ENCODE results near the gene CD69.

The CD69 gene

GRCh38 chr12:9782547-9783382, 22.1 kb upstream of the CD69 start:
- Histone ChIP-seq H3K4me2 (ENCODE audit: low read depth, low read length, poor library complexity, severe bottlenecking) (no peak overlapping the region), H3K36me3 (ENCODE audit: low read length) (no peaks in the 10 kb centered on the region), H3K27me3 (ENCODE audit: low read length) (no peaks in the 10 kb centered on the region), H2AFZ (ENCODE audit: low read depth, low read length, severe bottlenecking) (no peak overlapping the region), H3K79me2 (ENCODE audit: insufficient read depth, low read length) (no peaks in the 10 kb centered on the region), H4K20me1 (ENCODE audit: low read depth, low read length) (no peaks in the 10 kb centered on the region), H3K4me3 (ENCODE audit: insufficient read depth, low read length, poor library complexity, severe bottlenecking) (no peak overlapping the region), H3K9ac (ENCODE audit: low read length) (no peak overlapping the region), H3K9me3 (ENCODE audit: insufficient read depth, low read length) (no peaks in the 10 kb centered on the region), H3F3A (ENCODE audit: insufficient read depth) (no peaks in the 10 kb centered on the region), H3K27ac (ENCODE audit: low read depth, low read length) (no peak overlapping the region), H3K9me2 (replicated peaks; ENCODE audit: insufficient read depth, low read length) (no peaks in the 10 kb centered on the region)
- TF ChIP-seq CTCF (IDR thresholded peaks at IDR 0.05; ENCODE audit: insufficient read depth, low read length, poor library complexity, severe bottlenecking), result no peak
- TF ChIP-seq EZH2phosphoT487 (conservative IDR thresholded peaks at IDR 0.05; ENCODE audit: low read length), result no peak

GRCh38 chr12:9781360-9781759, 20.7 kb upstream of the CD69 start:
- no peaks in the 10 kb centered on the region for H3K9me2 ChIP-seq (replicated peaks; ENCODE audit: insufficient read depth, low read length)
- H3K9me3 ChIP-seq (ENCODE audit: insufficient read depth, low read length), result no peaks in the 10 kb centered on the region
- no peaks in the 10 kb centered on the region for H3K79me2 ChIP-seq (ENCODE audit: insufficient read depth, low read length)
- no peak overlapping the region for H3K4me2 ChIP-seq (ENCODE audit: low read depth, low read length, poor library complexity, severe bottlenecking)
- H3K4me3 ChIP-seq (ENCODE audit: insufficient read depth, low read length, poor library complexity, severe bottlenecking), result no peak overlapping the region
- no peaks in the 10 kb centered on the region for H3K36me3 ChIP-seq (ENCODE audit: low read length)
- no peak overlapping the region for H3K9ac ChIP-seq (ENCODE audit: low read length)
- no peak overlapping the region for H2AFZ ChIP-seq (ENCODE audit: low read depth, low read length, severe bottlenecking)
- TF ChIP-seq CTCF (IDR thresholded peaks at IDR 0.05; ENCODE audit: insufficient read depth, low read length, poor library complexity, severe bottlenecking) (no peak), EZH2phosphoT487 (conservative IDR thresholded peaks at IDR 0.05; ENCODE audit: low read length) (no peak)
- no peak overlapping the region for H3K27ac ChIP-seq (ENCODE audit: low read depth, low read length)
- H3K27me3 ChIP-seq (ENCODE audit: low read length), result no peaks in the 10 kb centered on the region
- no peaks in the 10 kb centered on the region for H4K20me1 ChIP-seq (ENCODE audit: low read depth, low read length)
- no peaks in the 10 kb centered on the region for H3F3A ChIP-seq (ENCODE audit: insufficient read depth)

- Histone ChIP-seq H3K9me2 (replicated peaks; ENCODE audit: insufficient read depth, low read length) (no peaks in the 10 kb centered on the region), H3K36me3 (ENCODE audit: low read length) (no peaks in the 10 kb centered on the region), H3K4me2 (ENCODE audit: low read depth, low read length, poor library complexity, severe bottlenecking) (no peak overlapping the region), H3K27me3 (ENCODE audit: low read length) (no peaks in the 10 kb centered on the region), H3F3A (ENCODE audit: insufficient read depth) (no peaks in the 10 kb centered on the region), H3K9ac (ENCODE audit: low read length) (no peak overlapping the region), H4K20me1 (ENCODE audit: low read depth, low read length) (no peaks in the 10 kb centered on the region), H3K9me3 (ENCODE audit: insufficient read depth, low read length) (no peaks in the 10 kb centered on the region), H3K4me3 (ENCODE audit: insufficient read depth, low read length, poor library complexity, severe bottlenecking) (no peak overlapping the region), H3K79me2 (ENCODE audit: insufficient read depth, low read length) (no peaks in the 10 kb centered on the region), H2AFZ (ENCODE audit: low read depth, low read length, severe bottlenecking) (no peak overlapping the region), H3K27ac (ENCODE audit: low read depth, low read length) (no peak overlapping the region)
- TF ChIP-seq CTCF (IDR thresholded peaks at IDR 0.05; ENCODE audit: insufficient read depth, low read length, poor library complexity, severe bottlenecking) (no peak), EZH2phosphoT487 (conservative IDR thresholded peaks at IDR 0.05; ENCODE audit: low read length) (no peak)
Measured at GRCh38 chr12:9779209-9779608, 18.5 kb upstream of the CD69 start.

All from SU-DHL-6 (cell line).